Hematopoietic multipotent progenitor cell (in vitro differentiated cells): ENCODE results near the gene SLC8A1. TPM values are rescaled to one million over a fixed set of nuclear protein-coding genes. Genes with fewer than 3 reads are reported as not detected.

Experiments used
- DNase-seq, 3 donors: peaks; one replicate each; pipeline ENCODE4 v3.0.0-alpha.2; 2011 to 2015; ENCODE audit warnings: low read depth in 2 of 3, low spot score in 2 of 3
- total RNA-seq: library from RNA; depleted of rRNA; stranded (reverse); fragments of >200 nt; gene quantifications from one replicate; pipeline ENCODE4 v1.2.3, GENCODE V29; 2012

SLC8A1 gene
- total RNA-seq, 1 donor: 1.6 TPM

DNA sequence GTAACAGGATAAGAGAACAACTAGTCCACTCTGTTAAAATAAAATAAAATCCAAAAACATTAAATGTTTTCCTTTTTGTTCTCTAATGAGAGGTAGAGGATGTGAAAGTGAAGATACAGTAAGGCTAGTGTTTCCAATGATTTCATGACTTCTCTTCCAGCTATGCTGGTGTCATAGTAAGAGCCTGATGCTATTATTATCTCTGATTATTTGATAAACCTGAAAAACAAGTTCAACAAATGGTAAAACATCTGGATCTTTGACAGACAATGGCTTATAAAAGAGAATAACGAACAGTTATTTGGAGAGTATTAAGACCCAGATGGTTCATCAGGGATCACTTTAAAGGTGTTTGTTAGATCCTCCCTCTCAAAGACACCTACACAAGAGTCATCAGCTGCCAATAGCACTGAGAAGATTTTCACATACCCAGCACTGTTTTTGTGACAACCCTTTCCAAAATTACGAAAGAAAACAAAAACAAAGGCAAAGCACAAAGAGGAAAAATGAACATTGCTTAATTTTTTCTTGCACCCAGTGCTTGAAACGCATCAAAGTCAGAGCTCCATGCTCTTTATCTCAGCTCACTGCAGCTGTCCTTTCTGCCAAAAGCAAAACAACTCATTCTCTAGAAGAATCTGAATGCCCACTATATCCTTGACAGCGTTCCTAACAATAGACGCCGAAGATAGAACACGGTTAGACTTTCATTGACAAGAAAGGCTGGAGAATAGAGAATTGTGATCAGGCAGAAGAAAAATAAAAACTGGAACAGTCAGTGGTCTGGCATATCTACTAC, 168.6 kb downstream of the SLC8A1 start:
- DNase-seq: no peak

DNA sequence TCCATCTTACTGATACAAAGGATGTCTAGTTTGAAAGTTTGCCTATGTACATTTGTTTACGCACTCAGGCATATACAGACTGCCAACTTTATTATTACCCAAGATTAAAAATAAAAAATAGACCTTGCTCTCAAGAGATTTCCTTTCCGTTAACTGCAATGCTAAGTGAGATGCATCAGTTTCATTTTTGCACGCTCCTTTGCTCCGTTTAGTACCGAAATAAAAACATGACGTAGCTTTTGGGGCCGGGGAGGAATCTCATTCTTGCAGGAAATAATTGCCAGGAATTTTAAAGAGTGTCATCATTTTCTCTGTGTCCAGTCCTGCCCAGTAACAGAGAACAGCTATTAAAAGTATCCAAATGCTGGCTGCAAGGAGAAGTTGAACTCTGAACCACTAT, 169.5 kb downstream of the SLC8A1 start:
- DNase-seq: no peak

DNA sequence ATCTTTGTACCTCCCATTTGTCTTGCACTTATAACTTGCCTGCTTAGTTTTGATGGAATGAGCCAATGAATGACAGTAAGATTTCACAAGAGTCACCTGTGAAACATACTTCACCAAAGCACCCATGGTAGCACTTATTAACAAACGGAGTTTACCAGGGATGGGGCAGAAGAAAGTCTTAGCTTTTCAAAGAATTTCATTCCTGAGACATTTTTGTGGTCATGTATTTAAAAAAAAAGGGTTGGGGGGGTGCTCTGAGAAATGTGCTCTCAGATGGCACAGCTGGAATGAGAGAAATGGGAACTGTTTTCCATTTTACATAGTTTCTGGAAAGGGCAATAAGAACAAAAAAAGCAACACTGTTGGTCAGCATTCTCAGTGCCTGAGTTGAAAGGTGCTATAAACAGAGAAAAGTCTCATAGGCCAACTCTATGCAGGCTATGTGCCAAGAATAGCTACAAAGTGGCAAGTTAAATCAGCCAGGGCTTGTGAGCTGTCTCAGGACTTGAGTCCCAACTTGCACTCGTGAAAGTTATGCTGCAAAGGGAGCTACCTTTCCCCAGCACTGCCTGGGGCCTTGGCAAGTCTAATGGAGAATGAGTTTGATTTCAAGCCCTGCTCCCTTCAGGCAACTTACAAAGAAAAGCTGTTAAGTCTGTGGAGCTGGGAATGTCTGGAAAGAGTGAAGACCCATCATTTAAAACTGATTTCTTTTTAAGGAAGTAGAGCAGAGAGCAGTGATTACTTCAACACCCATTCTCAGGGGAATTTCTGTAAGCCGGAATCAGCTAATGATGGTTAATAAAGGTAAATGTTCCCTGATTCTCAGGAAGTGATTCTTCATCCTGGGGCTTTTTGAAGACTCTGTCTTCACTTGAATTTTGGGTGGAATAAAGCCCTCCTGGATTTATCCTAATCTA, 170.6 kb downstream of the SLC8A1 start:
- DNase-seq: no peak

DNA sequence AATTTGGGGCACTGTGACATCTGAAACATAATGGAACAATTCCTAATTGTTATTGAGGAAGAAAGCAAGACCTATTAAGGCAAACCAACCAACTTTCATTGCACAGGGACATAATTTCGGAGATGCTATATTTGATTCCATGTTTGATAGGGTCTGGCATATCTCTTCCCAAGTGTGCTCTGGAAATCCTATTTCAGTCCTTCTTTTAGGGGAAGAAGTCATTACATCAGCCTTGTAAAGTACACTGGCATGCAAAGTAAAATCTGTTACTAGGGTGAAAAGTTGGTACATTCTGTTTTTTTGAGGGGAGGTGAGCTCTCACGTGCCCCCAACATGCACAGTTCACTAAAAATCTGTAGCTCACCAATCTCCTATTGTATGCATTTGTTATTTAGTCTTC, 172.4 kb downstream of the SLC8A1 start:
- DNase-seq: no peak

DNA sequence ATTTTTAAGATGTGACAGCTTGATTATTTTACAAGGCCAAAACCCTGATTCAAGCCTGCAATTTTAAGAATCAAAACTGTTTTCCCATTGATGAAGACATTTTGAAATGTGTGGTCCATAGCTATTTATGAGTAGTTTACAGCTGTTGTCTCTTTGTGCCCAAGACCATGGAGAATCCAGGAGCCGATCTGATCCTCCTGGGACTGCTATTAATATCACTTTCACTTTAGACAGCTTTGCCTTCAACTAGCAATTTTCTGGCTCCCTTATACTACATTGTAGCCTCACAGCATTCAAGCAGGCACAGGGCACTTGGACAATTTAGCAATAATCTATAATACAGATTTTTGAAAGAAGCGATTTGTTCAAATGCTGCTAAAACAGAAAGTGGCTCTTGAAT, 172.9 kb downstream of the SLC8A1 start:
- no peak for DNase-seq

DNA sequence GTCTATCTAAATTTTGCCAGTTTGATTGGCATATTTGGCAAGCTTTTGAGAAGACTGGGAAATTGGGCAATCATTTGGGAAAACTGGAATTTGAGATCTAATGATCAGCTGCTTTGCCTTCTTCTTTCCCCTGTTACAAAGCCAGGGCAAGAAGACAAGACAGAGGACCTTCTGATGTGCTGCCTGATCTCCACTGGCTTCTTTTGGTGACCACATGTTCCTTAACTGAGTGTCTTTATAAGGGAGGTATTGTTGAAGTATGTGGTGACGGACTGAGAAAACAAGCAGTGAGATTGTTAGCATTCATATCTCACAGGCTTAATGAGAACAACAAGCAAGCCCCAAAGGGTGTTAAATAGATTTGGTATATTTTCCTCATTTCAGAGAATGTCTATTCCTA, 175.8 kb downstream of the SLC8A1 start:
- DNase-seq: no peak

DNA sequence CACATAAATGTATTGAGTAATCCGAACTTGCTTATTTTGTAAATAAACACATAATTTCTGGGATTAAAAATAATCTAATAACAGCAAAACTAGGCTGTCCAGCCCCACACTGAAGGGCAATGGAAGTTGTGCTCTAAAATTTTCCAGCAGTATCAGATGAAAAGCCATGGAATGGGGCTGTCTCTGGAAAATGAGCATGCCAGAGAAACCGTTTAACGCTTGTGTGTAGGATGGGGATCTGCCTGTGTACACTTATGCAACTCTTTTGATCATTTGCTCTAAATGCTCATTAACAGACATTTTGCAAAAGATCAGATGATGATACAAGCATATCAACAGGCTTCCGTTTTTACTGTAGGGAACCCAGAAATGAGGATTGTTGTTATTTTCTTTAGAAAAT, 177.6 kb downstream of the SLC8A1 start:
- no peak for DNase-seq

DNA sequence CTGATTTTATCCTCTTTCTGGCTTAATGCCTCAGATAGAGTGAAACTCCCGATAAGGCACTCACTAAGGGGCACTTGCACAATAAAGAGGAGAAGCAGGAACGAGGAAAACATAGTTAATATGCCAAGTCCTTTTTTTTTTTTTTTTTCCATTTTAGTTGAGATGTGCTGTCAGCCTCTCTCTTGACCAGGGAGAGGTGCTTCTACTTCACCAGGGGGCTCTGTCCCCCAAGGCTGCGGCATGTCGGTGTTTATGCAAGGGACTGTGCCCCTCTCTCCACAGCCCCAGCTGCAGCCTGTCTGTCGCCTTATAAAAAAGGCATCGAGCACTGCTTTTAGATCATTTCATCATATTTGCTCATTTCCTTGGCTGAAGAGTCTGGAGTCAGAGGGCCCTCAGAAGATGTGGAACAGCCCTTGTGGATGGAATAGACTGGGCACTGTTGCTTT, 178.1 kb downstream of the SLC8A1 start:
- no peak for DNase-seq

DNA sequence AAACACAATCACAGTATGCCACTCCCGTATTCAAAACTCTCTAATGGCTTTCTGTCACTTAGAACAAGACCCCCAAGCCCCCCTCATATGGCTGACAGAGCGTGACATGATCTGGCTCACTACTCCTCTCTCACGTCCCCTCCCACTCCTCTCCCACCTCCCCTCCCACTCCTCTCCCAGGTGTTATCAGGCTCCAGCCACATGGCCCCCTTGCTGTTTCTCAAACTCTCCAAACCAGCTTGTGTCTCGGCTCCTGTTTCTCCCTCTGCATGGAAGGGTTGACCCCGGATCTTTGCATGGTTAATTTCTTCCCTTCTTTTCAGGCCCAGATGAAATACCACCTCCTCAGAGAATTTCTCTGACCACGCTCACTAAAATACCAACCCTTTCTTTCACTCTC, 180.8 kb downstream of the SLC8A1 start:
- DNase-seq: no peak

DNA sequence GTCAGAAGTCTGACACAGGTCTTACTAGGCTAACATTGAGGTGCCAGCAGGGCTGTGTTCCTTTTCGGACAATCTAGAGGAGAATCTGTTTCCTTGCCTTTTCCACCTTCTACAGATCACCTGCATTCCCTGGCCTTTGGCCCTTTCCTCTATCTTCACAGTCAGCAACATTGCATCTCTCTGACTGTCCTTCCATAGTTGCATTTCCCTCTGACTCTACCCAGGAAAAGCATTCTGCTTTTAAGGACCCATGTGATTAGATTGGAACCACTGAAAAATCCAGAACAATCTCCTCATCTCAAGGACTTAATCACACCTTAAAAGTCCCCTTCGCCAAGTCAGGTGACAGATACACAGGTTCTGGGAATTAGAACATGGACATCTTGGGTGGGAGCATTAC, 181.5 kb downstream of the SLC8A1 start:
- DNase-seq: no peak

DNA sequence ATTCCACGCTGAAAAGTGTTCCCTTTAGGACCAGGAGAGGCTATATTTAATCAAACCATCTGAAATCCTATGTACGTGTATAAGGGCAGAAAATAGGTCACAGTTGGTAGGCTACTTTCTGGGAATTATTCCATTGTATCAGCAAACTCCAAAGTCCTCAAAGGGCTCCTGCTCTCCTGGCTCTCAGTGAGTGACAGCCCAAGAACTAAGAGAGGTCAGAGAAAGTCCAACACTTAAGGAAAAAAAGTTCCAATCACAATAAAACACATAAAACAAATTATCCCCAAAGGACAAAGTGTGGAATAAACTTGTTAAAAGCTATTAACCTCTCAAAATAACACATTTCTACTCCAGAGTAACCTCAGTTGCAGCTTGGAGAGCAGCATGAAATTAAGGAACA, 183.3 kb downstream of the SLC8A1 start:
- no peak for DNase-seq

DNA sequence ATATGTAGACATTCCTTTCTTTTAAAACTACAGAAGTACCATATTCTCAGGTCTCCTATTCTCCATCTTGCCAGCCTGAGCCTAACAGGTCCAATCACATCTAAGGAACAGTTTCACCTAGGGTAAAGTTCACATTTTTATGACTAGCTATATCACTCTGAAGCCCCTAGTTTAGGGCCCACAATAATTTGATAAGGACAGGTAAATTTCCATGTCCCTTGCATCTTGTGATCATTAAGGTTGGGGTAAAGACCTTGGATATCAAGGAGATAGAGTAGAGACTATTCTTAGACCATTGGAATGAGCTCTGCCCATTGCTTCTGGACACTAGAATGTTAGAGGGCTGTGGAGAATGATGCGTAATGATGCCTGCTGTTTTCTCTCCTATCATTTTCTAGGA, 185.7 kb downstream of the SLC8A1 start:
- DNase-seq: no peak

DNA sequence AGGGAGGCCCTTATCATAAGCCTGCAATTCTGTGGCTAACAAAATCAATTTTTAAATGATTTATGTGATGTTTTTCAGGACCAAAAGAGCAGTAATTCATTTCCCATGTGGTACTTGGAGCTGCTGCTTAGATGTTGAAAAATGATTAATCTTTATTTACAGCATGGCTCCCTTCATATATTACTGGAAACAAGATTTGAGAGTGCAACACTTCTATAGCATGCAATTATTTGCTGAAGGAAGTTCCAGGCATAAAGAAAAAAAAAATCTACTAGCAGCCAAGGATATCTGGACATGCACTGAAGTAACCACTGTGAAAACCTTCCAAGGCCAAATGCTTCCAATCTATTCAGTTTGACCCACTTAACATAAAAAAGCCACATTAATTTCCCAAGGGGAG, 186.3 kb downstream of the SLC8A1 start:
- DNase-seq: no peak

DNA sequence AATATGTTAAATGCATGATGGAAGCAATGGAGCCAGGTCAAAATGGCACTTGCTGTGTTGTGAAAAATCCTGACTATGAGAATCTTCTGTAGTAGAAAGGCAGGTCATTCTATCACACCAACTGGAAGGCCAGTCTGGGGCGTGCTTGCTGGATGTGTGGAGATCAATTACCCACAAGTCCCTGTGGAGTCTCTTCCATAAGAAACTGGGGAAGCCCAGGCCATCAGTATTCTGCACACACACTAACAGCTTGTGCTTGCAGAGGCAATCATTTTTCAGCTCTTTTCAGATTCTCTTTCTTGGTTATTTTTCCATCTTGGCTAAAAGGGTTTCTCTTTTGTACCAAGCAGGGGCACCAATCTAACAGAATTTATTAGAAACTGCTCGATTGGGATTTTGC, 190.8 kb downstream of the SLC8A1 start:
- no peak for DNase-seq

DNA sequence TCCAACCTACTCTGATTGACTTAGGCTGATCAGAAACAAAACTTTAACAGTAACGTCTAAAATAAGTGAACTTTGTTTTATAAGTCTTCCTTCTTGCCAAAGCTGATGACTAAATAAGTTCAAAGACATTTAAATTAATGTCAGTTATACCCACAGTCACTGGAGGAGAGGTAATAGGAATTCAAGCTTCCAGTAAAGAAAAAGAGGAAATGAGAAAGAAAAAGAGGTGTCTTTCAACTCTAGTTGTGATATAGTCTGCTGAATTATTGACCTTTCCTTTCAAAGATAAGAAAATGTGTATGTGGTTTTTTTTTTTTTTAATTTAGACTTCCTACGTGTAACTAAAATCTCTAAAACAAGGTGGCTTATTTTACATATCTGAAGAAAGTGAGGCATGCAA, 191.5 kb downstream of the SLC8A1 start:
- DNase-seq: no peak

DNA sequence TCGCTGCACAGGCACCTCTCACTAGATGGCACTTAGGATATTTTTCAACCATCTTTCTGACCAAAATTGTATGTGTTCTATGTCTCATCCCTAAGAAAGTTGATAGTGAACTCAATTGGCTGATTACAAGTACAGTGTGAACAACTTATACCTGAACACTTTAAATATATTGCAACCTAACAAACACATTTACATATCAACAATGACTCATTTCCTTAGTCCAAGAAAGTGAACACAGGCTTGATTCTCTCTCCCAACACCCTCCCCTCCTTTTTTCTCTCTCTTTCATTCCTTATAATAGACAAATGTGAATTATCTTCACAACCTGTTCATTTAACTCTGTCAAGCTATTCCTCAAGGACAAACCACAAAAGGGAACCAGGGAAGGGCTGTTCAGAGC, 192.0 kb downstream of the SLC8A1 start:
- no peak for DNase-seq

DNA sequence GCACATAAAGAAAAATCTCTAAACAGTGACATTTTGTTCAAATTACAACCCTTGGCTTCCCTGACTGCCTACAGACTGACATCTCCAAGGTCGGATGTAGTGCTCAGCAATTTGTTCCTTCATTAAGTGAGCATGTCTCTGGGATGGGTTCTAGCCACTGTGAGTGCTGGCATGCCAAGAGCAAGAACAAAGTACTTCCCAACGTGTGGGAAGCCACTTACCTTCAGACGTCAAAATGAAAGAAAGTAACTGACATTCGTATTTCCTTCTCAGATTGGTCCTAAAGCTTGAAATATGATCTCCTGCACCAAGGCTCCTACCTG, 193.8 kb downstream of the SLC8A1 start:
- DNase-seq: no peak

DNA sequence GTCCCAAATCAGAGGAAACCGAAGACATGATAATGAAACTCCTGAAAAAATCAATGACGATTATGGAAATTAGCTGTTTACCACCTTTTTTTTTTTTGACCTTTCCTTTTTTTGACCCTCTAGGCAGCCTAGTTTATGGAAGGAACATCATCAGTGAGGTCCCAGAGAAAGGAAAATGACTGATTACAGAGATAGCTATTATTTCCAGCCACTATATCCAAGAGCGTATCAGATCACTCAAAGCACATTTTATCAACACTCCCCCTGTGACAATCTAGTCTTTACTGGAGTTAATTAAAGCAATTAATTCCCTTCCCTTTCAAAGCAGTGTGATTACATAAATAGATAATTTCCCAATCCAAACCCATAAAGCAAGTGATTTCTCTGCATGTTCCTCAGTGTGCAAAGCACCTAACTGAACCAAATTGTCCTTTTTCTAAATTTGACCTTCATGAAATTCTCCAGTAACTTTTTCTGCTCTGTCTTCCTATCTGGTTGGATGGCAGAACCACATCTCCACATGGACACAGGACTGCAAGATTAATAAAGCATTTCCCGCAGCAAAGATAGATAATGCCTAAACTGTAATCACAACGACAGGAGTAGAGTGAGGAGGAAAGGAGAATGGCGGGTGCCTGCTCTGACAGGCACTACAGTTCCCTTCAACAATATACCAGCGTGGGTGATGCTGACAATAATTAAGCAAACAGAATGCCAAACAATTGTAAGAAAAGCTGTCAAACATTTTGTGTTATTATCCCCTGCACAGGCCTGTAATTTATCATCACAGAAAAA, 194.4 kb downstream of the SLC8A1 start:
- no peak for DNase-seq

DNA sequence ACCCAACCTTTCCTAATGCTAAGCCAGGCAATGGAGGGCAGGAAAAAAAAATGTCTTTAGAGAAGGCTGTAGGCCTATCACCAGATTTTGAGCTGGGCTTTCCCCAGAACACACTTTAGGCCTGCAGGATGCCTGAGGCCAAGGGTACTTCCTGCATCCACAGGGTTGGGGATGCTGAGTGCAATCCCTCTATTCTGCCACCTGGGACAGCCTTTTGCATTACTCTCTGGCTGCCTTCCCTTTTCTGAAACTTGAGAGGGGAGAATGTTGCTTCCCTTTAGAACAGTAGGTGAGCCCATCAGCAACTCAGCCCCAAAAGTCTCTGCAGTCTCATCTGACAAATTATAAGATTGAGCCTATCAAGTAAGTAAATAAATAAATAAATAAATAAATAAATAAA, 195.2 kb downstream of the SLC8A1 start:
- peak in 2 of 3 donors; percentile 53 to 67 for DNase-seq

DNA sequence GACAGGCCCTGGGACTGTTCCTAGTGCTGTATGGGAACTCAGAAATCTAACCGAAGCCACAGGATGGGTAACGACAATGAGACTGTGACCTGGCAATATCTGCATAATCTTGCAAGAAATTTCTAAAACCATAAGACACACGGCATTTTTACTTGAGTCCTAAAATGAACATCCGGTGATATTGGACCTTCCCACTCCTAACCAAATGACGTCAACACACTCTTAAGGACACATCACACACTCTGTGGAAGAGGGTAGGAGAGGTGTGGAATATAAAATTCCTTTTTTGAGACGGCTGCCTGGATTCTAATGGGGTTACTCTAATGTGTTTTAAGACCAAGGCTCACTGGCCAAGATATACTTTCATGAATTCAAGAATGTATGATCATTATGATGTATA, 195.9 kb downstream of the SLC8A1 start:
- no peak for DNase-seq

DNA sequence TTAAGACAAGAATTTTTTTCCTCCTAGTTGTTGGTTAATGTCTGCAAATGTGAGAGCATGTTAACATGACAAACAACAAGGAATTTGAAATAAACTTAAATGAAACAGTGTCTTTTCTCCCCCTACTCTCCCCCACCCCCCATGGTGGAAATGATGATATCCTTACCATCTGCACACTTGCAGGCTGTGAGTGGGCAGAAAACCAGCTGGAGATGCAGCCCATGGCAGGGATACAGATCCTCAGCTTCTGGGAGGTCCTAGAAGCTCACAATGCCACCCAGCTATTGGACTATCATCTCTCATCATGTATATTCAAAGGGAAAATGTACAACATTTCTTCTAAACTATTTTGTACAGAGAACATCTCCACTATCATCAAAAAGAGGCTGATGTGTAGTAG, 196.8 kb downstream of the SLC8A1 start:
- DNase-seq: no peak
